ENCODE measurements around the gene AMPH. TPM values are rescaled to one million over a fixed set of nuclear protein-coding genes. Genes with fewer than 3 reads are reported as not detected.

Gene AMPH
- total RNA-seq, 4 donors from 2014 or later, result 2.2 to 6.6 (median 5.9) TPM; not detected in 1

DNA sequence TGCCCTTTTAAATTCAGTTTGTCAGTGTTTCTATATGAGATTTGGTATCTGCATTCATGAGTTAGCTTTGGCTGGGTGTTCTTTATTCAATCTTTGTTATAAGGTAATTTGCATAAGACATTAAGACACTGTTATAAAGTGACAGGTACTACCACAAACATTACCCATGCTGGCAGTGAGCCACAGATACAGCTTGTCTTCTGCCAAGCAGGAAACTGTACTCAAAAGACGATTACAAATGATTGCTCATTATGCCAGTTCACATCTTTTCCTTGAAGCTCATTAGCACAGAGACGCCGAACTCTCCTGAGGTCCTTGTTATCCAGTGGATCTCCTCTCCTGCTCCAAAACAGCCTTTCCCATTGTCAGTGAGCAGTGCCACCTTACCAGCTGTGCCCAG, 30.4 kb downstream of the AMPH start:
- Histone ChIP-seq H3K27me3 (no peaks in the 10 kb centered on the region), H3K9me3 (no peaks in the 10 kb centered on the region), H3K36me3 (no peaks in the 10 kb centered on the region), H3K4me1 (no peaks in the 10 kb centered on the region), H3K4me3 (no peak overlapping the region), H3K27ac (no peak overlapping the region)
- no peak for TF ChIP-seq POLR2A (IDR thresholded peaks at IDR 0.05)
- no peak for TF ChIP-seq EP300 (IDR thresholded peaks at IDR 0.05; ENCODE audit: low read depth)
- TF ChIP-seq, protein P1, sequence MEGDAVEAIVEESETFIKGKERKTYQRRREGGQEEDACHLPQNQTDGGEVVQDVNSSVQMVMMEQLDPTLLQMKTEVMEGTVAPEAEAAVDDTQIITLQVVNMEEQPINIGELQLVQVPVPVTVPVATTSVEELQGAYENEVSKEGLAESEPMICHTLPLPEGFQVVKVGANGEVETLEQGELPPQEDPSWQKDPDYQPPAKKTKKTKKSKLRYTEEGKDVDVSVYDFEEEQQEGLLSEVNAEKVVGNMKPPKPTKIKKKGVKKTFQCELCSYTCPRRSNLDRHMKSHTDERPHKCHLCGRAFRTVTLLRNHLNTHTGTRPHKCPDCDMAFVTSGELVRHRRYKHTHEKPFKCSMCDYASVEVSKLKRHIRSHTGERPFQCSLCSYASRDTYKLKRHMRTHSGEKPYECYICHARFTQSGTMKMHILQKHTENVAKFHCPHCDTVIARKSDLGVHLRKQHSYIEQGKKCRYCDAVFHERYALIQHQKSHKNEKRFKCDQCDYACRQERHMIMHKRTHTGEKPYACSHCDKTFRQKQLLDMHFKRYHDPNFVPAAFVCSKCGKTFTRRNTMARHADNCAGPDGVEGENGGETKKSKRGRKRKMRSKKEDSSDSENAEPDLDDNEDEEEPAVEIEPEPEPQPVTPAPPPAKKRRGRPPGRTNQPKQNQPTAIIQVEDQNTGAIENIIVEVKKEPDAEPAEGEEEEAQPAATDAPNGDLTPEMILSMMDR (IDR thresholded peaks at IDR 0.05), result no peak
- no peak for TF ChIP-seq POLR2AphosphoS5 (IDR thresholded peaks at IDR 0.05)
- WGBS, 2 donors (ENCODE audit: low coverage in 1 of 2), result 51% methylated on average over 3 of the region's 3 CpGs; no CpG with 5 or more reads in 1 of the 2 donors
- in situ Hi-C loops (cut with MboI; ENCODE audit: low pct_ligation_motif_present in 1 of 4, low pct_unique_long_range_greater_than_20kb in 1 of 4, low sequenced_read_pairs in 3 of 4) (no loop called here), intact Hi-C loops (cut with DNase I; ENCODE audit: low total_unique reads) (no loop called here)
- DNase-seq, result peak; percentile 11

DNA sequence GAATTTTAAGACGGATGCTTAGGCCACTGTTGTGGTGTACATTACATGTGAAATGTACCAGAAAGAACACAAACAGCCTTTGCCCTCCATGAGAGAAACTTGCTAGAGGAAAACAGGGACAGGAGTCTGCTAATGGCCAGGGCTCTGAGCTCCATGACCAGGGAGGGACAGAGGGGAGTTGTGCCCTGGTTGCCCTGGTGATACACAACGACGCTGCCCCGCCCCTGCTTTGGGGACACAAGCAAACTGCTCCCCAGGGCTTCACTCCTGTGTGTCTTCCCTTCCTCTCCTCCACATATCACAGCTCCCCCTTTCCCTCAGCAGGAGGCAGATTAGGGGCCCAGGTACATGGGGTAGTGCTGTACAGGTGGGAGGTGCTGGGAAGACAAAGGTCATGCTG, 36.2 kb downstream of the AMPH start:
- intact Hi-C loops (cut with DNase I; ENCODE audit: low total_unique reads) (no loop called here), in situ Hi-C loops (cut with MboI; ENCODE audit: low pct_ligation_motif_present in 1 of 4, low pct_unique_long_range_greater_than_20kb in 1 of 4, low sequenced_read_pairs in 3 of 4) (no loop called here)
- Histone ChIP-seq H3K36me3 (no peaks in the 10 kb centered on the region), H3K4me1 (peaks cover 0 to 3% (median 0%) of the 10 kb centered on the region in 4 donors), H3K9me3 (no peaks in the 10 kb centered on the region), H3K27me3 (no peaks in the 10 kb centered on the region), H3K4me3 (no peak overlapping the region), H3K27ac (no peak overlapping the region)
- WGBS, 2 donors (ENCODE audit: low coverage in 1 of 2), result 71 to 75% methylated on average over 1 to 4 of the region's 4 CpGs
- TF ChIP-seq POLR2AphosphoS5 (IDR thresholded peaks at IDR 0.05) (no peak), EP300 (IDR thresholded peaks at IDR 0.05; ENCODE audit: low read depth) (no peak), POLR2A (IDR thresholded peaks at IDR 0.05) (no peak)
- TF ChIP-seq, protein P1 (IDR thresholded peaks at IDR 0.05), result no peak
- no peak for DNase-seq

DNA sequence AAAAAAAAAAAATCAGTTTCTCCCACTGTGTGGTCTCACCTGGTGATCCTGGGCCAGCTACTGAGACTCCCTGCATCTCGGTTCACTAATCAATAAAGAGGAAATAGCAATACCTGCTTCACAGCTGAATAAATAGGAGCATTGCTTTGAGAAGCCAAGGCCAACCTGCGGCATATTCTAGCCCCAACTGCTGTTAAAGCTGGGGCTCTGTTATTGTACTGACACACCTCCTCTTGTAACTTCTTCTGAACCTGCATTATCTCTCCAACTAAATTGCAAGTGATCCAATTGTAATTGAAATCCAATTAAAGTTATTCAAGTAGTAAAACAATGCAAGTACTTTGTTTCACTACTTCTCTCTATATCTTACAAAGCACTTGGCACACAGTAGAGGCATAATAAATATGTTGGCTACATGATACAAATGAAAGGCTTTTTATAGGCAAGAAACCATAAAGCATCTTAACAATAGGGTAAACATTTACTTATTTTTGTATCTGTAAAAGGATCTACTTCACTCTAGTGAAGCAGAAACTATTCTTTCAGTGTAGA, 38.4 kb downstream of the AMPH start:
- peak; percentile 20 for DNase-seq
- WGBS, 2 donors (ENCODE audit: low coverage in 1 of 2), result 21 to 31% methylated on average over 2 of the region's 2 CpGs
- H3K4me1 ChIP-seq, result peaks cover 0 to 3% (median 0%) of the 10 kb centered on the region in 4 donors
- H3K36me3 ChIP-seq, result no peaks in the 10 kb centered on the region
- H3K4me3 ChIP-seq, result no peak overlapping the region
- H3K9me3 ChIP-seq, result no peaks in the 10 kb centered on the region
- TF ChIP-seq EP300 (IDR thresholded peaks at IDR 0.05; ENCODE audit: low read depth) (no peak), POLR2A (IDR thresholded peaks at IDR 0.05) (no peak), POLR2AphosphoS5 (IDR thresholded peaks at IDR 0.05) (no peak)
- TF ChIP-seq, protein P1 (IDR thresholded peaks at IDR 0.05), result no peak
- H3K27me3 ChIP-seq, result no peaks in the 10 kb centered on the region
- intact Hi-C loops (cut with DNase I; ENCODE audit: low total_unique reads) (no loop called here), in situ Hi-C loops (cut with MboI; ENCODE audit: low pct_ligation_motif_present in 1 of 4, low pct_unique_long_range_greater_than_20kb in 1 of 4, low sequenced_read_pairs in 3 of 4) (no loop called here)
- H3K27ac ChIP-seq, result no peak overlapping the region

DNA sequence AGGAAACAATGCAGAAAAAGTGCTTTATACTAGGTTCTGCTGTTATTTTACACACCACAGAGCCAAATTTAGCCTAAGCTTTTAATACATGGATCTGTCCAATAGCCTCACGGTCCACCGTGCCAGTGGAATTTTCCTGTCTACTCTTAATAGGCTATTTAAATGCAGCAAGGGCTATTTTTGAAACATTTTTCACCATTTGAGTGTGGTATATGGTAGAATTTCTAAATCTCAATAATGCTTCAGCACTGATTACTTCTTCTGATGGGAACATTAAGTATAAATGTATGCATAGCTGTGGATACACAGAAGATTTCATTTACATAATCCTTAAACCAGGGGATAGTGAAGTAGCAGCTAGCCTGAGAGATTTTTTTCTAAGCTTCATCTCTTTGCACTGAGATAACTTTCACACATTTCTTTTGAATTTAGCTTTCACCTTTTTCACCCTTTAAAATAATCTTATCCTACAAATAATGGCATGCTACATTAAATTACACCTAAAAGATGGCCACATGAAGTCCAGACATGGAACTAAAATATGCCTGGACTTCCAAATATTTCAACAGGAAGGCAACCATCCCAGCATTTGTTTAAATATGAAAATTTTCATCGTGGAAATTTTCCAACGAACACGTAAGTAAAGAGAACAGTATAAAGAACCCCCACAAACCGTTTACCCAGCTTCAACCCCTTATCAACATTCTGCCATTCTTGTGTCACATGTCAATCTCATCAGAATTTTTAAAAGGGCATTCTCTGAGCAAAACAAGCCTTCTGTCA, 45.4 kb downstream of the AMPH start:
- in situ Hi-C loops (cut with MboI; ENCODE audit: low pct_ligation_motif_present in 1 of 4, low pct_unique_long_range_greater_than_20kb in 1 of 4, low sequenced_read_pairs in 3 of 4), result no loop called here
- TF ChIP-seq POLR2AphosphoS5 (IDR thresholded peaks at IDR 0.05) (no peak), EP300 (IDR thresholded peaks at IDR 0.05; ENCODE audit: low read depth) (no peak)
- WGBS, 2 donors (ENCODE audit: low coverage in 1 of 2), result 45 to 60% methylated on average over 5 to 6 of the region's 6 CpGs

More for the DNA sequence above, 45.4 kb downstream of the AMPH start:
- DNase-seq, result no peak
- Histone ChIP-seq H3K9me3 (no peaks in the 10 kb centered on the region), H3K27ac (no peak overlapping the region), H3K4me1 (no peaks in the 10 kb centered on the region), H3K27me3 (no peaks in the 10 kb centered on the region), H3K36me3 (no peaks in the 10 kb centered on the region), H3K4me3 (no peak overlapping the region)
- intact Hi-C loops (cut with DNase I; ENCODE audit: low total_unique reads), result no loop called here

All from transverse colon (tissue), 4 donors.